OCI-LY3 (cell line): ENCODE data around the gene LGALS1.

Source experiments
- H2AFZ ChIP-seq: fragments of 200-600, 300-600 bp; shearing (Covaris generic); 2 replicates; pipeline ENCODE4 v1.6.0; 2014; ENCODE audit warnings: antibody characterized with exemption, low read depth, low read length
- H3K27ac ChIP-seq: fragments of 200-600, 300-600 bp; sonication (generic); 2 replicates; pipeline ENCODE4 v1.5.1; 2014; ENCODE audit warnings: mild to moderate bottlenecking, low read length, moderate library complexity, mixed read lengths
- H3K27me3 ChIP-seq: fragments of 200-600, 300-600 bp; sonication (generic); 2 replicates; pipeline ENCODE4 v1.6.1; 2014; ENCODE audit warnings: low read depth, low read length, mixed read lengths
- H3K36me3 ChIP-seq: fragments of 200-600, 300-600 bp; sonication (generic); replicated peaks from 2 replicates; pipeline ENCODE3; 2014; ENCODE audit warnings: low read depth, low read length, mixed read lengths
- H3K4me1 ChIP-seq: fragments of 300-600, 200-600 bp; sonication (generic); 2 replicates; pipeline ENCODE4 v1.6.1; 2014; ENCODE audit warnings: low read length, mixed read lengths
- H3K4me2 ChIP-seq: fragments of 200-600, 300-600 bp; sonication (generic); 2 replicates; pipeline ENCODE4 v1.6.1; 2014; ENCODE audit warnings: low read length, mixed read lengths
- H3K4me3 ChIP-seq: fragments of 300-600, 200-600 bp; sonication (generic); 2 replicates; pipeline ENCODE4 v1.5.1; 2014; ENCODE audit warnings: antibody characterized with exemption, mild to moderate bottlenecking, low read length, moderate library complexity
- H3K79me2 ChIP-seq: fragments of 300-600, 200-600 bp; shearing (Covaris generic); 2 replicates; pipeline ENCODE4 v1.6.1; 2014; ENCODE audit warnings: mild to moderate bottlenecking, low read length, mixed read lengths
- H3K9ac ChIP-seq: fragments of 300-600, 200-600 bp; shearing (Covaris generic); 2 replicates; pipeline ENCODE4 v1.6.0; 2014; ENCODE audit warnings: mild to moderate bottlenecking, low read length, moderate library complexity
- H3K9me3 ChIP-seq: fragments of 200-600, 300-600 bp; shearing (Covaris generic); 2 replicates; pipeline ENCODE4 v1.6.1; 2014; ENCODE audit warnings: low read length, mixed read lengths; ENCODE audit not compliant: insufficient read depth
- H4K20me1 ChIP-seq: fragments of 200-600, 300-600 bp; sonication (generic); 2 replicates; pipeline ENCODE4 v1.6.1; 2016; ENCODE audit warnings: low read length, mixed read lengths; ENCODE audit not compliant: insufficient read depth
- EZH2phosphoT487 ChIP-seq: fragments of 200-600 bp; shearing (Covaris generic); IDR thresholded peaks from 2 replicates; pipeline ENCODE4 v1.6.1; 2018; ENCODE audit warnings: antibody characterized with exemption, mixed run types, low read depth
- TF ChIP-seq, protein P1 (sequence below): fragments of 200-600, 300-600 bp; sonication (generic); IDR thresholded peaks from 2 replicates; pipeline ENCODE4 v1.5.1; 2014; ENCODE audit warnings: antibody characterized with exemption, low read length, low read depth

The LGALS1 gene

DNA sequence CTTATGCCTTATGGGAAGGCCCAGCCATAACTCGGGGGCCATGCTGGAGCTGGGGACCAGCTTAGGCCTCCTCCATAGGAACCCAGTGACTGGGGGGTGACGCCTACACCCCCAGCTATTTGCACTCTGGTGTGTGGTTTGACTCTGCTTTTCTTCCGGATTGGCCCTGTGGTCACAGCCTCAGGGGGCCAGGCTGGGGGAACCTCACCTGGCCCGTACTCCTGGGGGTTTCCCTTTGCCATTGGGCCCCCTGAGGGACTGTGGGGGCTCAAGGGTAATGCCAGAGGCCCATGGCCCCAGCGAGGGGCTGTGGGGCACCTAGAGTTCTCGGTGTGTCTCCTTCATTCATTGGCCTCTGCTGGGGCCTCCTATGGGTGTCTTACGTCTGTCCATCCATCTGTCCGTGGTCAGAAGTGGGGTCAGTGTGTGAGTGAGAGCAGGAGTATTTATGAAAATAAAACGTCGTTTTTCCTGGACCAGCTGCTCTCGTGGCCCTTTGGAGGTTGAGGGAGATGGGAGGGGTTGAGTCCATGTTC lies 42.3 kb upstream of the LGALS1 start:
- Histone ChIP-seq H3K9ac (peak overlapping the region; percentile 88), H3K4me1 (peaks cover 71% of the 10 kb centered on the region), H4K20me1 (no peaks in the 10 kb centered on the region), H2AFZ (no peak overlapping the region), H3K27ac (peak overlapping the region; percentile 97), H3K9me3 (no peaks in the 10 kb centered on the region), H3K36me3 (peaks cover 12% of the 10 kb centered on the region), H3K27me3 (no peaks in the 10 kb centered on the region), H3K4me2 (peak overlapping the region; percentile 93), H3K79me2 (no peaks in the 10 kb centered on the region), H3K4me3 (peak overlapping the region; percentile 68)
- TF ChIP-seq, protein P1, sequence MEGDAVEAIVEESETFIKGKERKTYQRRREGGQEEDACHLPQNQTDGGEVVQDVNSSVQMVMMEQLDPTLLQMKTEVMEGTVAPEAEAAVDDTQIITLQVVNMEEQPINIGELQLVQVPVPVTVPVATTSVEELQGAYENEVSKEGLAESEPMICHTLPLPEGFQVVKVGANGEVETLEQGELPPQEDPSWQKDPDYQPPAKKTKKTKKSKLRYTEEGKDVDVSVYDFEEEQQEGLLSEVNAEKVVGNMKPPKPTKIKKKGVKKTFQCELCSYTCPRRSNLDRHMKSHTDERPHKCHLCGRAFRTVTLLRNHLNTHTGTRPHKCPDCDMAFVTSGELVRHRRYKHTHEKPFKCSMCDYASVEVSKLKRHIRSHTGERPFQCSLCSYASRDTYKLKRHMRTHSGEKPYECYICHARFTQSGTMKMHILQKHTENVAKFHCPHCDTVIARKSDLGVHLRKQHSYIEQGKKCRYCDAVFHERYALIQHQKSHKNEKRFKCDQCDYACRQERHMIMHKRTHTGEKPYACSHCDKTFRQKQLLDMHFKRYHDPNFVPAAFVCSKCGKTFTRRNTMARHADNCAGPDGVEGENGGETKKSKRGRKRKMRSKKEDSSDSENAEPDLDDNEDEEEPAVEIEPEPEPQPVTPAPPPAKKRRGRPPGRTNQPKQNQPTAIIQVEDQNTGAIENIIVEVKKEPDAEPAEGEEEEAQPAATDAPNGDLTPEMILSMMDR: no peak
- TF ChIP-seq EZH2phosphoT487: no peak

DNA sequence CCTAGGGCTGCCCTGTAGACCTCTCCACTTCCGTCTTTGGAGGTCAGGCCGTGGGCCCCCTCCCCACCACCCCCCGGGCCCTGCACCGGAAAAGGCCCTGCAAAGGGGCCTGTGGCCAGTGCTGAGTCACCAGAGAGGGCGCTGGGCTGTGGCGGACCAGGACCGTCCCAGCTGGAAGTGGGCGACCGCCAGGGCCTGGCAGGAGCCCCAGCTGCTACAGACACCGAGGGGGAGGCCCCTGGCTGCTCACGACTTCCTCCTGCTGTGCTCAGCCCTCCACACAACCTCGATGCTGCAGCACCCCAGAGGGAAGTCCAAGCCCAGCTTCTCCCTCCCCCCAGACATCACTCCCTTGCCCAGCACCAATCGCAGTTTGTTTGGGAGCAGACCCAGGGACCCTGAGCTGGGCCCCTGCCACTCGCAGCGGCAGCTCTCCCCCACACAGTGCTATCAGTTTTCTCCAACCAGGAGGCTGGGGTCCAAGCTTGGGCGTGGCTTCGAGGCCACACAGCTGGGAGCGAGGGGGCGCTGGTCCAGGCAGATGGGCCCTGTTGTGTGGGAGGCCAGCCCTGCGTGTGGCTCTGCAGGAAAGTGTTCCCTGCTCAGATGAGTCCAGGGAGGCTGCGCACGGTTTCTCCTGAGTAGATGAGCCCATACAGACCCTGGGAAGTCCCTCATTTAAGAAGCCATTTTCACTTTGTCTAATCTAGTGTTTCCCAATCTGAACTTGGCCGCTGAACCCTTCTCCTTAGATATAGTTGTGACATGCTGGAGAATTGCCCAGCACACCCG lies 41.6 kb upstream of the LGALS1 start:
- no peaks in the 10 kb centered on the region for H4K20me1 ChIP-seq
- H3K36me3 ChIP-seq: peaks cover 11% of the 10 kb centered on the region
- peak overlapping the region; percentile 93 for H3K4me2 ChIP-seq
- H3K4me1 ChIP-seq: peaks cover 73% of the 10 kb centered on the region
- TF ChIP-seq EZH2phosphoT487: no peak
- TF ChIP-seq, protein P1: peak; percentile 22; the same call in 1 of the 2 replicates
- H3K9me3 ChIP-seq: no peaks in the 10 kb centered on the region
- H3K79me2 ChIP-seq: no peaks in the 10 kb centered on the region
- peak overlapping the region; percentile 88 for H3K9ac ChIP-seq
- no peak overlapping the region; the same call in 1 of the 2 replicates for H2AFZ ChIP-seq
- H3K27me3 ChIP-seq: no peaks in the 10 kb centered on the region
- peak overlapping the region; percentile 68 for H3K4me3 ChIP-seq
- peak overlapping the region; percentile 97 for H3K27ac ChIP-seq

DNA sequence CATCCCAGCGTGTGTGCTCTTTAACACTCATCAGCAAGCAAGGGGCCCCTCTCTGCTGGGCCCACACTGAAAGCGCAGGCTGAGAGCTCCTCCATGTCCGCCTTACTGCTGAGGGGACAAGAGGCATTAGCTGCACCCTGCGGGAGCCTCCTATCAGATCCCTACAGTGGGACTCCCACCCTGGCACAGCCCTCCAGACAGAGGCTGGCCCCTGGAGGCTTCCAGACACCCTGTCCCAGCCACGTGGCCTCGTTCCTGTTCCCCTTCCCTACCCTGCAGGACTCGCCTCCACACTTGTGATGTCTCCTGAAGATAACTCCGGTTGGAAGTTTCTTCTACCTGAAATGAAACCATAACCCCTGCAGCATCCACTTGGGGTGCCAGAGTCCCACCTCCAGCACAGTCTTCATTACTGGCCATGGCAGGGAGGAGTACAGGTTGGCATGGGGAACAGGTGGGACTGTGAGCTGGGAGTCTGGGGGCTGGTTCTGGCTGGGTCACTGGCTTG lies 41.0 kb upstream of the LGALS1 start:
- H4K20me1 ChIP-seq: no peaks in the 10 kb centered on the region
- H3K4me2 ChIP-seq: peak overlapping the region; percentile 93
- H2AFZ ChIP-seq: no peak overlapping the region; the same call in 1 of the 2 replicates
- H3K9me3 ChIP-seq: no peaks in the 10 kb centered on the region
- no peaks in the 10 kb centered on the region; the same call in 1 of the 2 replicates for H3K79me2 ChIP-seq
- peaks cover 11% of the 10 kb centered on the region for H3K36me3 ChIP-seq
- peak overlapping the region; percentile 68 for H3K4me3 ChIP-seq
- TF ChIP-seq, protein P1: peak; percentile 44
- TF ChIP-seq EZH2phosphoT487: no peak
- peak overlapping the region; percentile 97 for H3K27ac ChIP-seq
- H3K4me1 ChIP-seq: peaks cover 77% of the 10 kb centered on the region
- no peaks in the 10 kb centered on the region for H3K27me3 ChIP-seq
- peak overlapping the region; percentile 88 for H3K9ac ChIP-seq

DNA sequence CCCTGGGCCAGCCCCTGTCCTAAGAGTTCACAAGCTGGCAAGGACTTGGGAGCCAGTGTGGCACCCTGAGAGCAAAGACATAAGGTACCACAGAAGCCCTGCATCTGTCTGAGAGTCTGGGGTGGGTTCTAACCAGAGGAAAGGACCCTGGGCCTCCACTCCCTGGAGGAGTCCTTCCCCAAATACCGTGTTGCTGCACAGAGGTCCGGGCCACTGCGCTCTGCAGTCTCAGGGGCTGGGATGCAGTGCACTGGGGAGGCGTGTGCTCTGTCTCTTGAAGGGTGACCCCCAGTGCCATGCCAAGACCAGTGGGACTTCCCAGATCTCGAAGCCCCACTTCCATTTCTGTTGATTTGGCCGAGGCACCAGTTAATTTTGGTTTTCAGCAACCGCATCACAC lies 40.3 kb upstream of the LGALS1 start:
- H3K4me3 ChIP-seq: no peak overlapping the region
- H3K9ac ChIP-seq: peak overlapping the region; percentile 88; the same call in 1 of the 2 replicates
- peaks cover 11% of the 10 kb centered on the region for H3K36me3 ChIP-seq
- peaks cover 7% of the 10 kb centered on the region for H3K79me2 ChIP-seq
- no peak overlapping the region for H2AFZ ChIP-seq
- no peak for TF ChIP-seq EZH2phosphoT487
- TF ChIP-seq, protein P1: no peak
- H3K4me1 ChIP-seq: peaks cover 77% of the 10 kb centered on the region
- H3K27me3 ChIP-seq: no peaks in the 10 kb centered on the region
- no peaks in the 10 kb centered on the region for H4K20me1 ChIP-seq
- peak overlapping the region; percentile 93 for H3K4me2 ChIP-seq
- peak overlapping the region; percentile 97 for H3K27ac ChIP-seq
- H3K9me3 ChIP-seq: no peaks in the 10 kb centered on the region
